Prostate gland (tissue), 2 donors: Measurements from ENCODE around the gene POLD4. TPM values are rescaled to one million over a fixed set of nuclear protein-coding genes. Genes with fewer than 3 reads are reported as not detected.

ENCODE experiments used
- DNase-seq: peaks from one replicate; pipeline ENCODE4 v3.0.0-alpha.2; 2019; ENCODE audit warnings: low spot score
- H3K27ac ChIP-seq, 2 donors: fragments of 200-600 bp; sonication (generic); 2 replicates each; pipeline ENCODE4 v1.5.1; 2017 to 2019
- H3K27me3 ChIP-seq: fragments of 200-600 bp; sonication (generic); replicated peaks from 2 replicates; pipeline ENCODE4 v1.5.1; 2019; ENCODE audit not compliant: insufficient read depth
- H3K36me3 ChIP-seq, 2 donors: fragments of 200-600 bp; sonication (generic); 1 replicate in 1 of 2; 2 replicates in 1 of 2; pipeline versions ENCODE4 v1.5.1 to v1.8.1; 2017 to 2019
- H3K4me1 ChIP-seq: fragments of 200-600 bp; sonication (generic); replicated peaks from 2 replicates; pipeline ENCODE4 v1.5.1; 2019
- H3K4me3 ChIP-seq, 2 donors: fragments of 200-600 bp; sonication (generic); 2 replicates each; pipeline ENCODE4 v1.5.1; 2017 to 2019
- H3K9me3 ChIP-seq: fragments of 200-600 bp; sonication (generic); 2 replicates; pipeline ENCODE4 v1.5.1; 2017
- POLR2A ChIP-seq: fragments of 450-650 bp; IDR thresholded peaks from one replicate; pipeline ENCODE4 v1.6.1; 2016; ENCODE audit warnings: antibody characterized with exemption, mild to moderate bottlenecking
- POLR2AphosphoS5 ChIP-seq: sonication (generic); formaldehyde crosslinking; IDR thresholded peaks from one replicate; pipeline ENCODE4 v1.6.1; 2017; ENCODE audit warnings: antibody characterized with exemption
- WGBS: methylation state at CpG from one replicate; pipeline ENCODE4 v1.1.5; 2018; 5-methylcytosine and 5-hydroxymethylcytosine counted together
- intact Hi-C: fragments of 100-400 bp; cut with DNase I; formaldehyde crosslinking; loops from one replicate; pipeline ENCODE4 v1.14.2; 2022
- total RNA-seq, 2 donors: library from RNA; depleted of rRNA; stranded (reverse); fragments of >200 nt; gene quantifications; one replicate each; pipeline ENCODE4 v1.1.0, GENCODE V29; 2016
- TF ChIP-seq, protein P1 (sequence below), 4 experiments: fragments of 200-600 bp in 2 of 4; fragments of 450-650 bp in 2 of 4; sonication (generic) in 2 of 4; IDR thresholded peaks; 1 replicate in 3 of 4; 2 replicates in 1 of 4; pipeline ENCODE4 v1.5.1; 2016 to 2019; ENCODE audit warnings: antibody characterized with exemption in 4 of 4, mild to moderate bottlenecking in 2 of 4, moderate library complexity in 2 of 4

The POLD4 gene
- total RNA-seq, 2 donors from 2014 or later: 95.1 to 145 TPM

DNA sequence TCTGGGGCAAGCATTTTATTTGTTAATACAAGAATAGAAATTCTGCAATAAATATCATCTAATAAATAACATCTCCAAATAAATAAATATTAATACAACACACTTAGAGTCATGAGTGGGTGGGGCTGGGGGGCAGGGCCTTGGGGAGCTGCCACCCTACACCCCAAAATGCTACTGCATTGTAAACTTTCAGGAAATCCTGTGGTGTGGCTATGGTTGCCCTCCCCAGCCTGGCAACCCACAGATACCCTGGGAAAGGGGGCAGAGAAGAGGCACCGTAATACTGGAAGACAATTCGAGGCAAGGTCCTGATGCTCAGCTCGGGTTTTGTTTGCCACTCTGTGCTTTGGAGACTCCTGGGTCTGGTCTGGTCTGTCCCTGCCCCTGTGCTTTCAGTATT, 10.8 kb upstream of the POLD4 start:
- DNase-seq: no peak
- Histone ChIP-seq H3K27ac (no peak overlapping the region), H3K4me3 (no peak overlapping the region), H3K4me1 (peaks cover 10% of the 10 kb centered on the region), H3K27me3 (no peaks in the 10 kb centered on the region), H3K9me3 (no peaks in the 10 kb centered on the region), H3K36me3 (no peaks in the 10 kb centered on the region)
- TF ChIP-seq POLR2A (no peak), POLR2AphosphoS5 (no peak)
- TF ChIP-seq, protein P1, sequence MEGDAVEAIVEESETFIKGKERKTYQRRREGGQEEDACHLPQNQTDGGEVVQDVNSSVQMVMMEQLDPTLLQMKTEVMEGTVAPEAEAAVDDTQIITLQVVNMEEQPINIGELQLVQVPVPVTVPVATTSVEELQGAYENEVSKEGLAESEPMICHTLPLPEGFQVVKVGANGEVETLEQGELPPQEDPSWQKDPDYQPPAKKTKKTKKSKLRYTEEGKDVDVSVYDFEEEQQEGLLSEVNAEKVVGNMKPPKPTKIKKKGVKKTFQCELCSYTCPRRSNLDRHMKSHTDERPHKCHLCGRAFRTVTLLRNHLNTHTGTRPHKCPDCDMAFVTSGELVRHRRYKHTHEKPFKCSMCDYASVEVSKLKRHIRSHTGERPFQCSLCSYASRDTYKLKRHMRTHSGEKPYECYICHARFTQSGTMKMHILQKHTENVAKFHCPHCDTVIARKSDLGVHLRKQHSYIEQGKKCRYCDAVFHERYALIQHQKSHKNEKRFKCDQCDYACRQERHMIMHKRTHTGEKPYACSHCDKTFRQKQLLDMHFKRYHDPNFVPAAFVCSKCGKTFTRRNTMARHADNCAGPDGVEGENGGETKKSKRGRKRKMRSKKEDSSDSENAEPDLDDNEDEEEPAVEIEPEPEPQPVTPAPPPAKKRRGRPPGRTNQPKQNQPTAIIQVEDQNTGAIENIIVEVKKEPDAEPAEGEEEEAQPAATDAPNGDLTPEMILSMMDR (IDR thresholded peaks at IDR 0.05): no peak
- intact Hi-C loops: no loop called here
- 89% methylated on average over 3 of the region's 3 CpGs for WGBS

DNA sequence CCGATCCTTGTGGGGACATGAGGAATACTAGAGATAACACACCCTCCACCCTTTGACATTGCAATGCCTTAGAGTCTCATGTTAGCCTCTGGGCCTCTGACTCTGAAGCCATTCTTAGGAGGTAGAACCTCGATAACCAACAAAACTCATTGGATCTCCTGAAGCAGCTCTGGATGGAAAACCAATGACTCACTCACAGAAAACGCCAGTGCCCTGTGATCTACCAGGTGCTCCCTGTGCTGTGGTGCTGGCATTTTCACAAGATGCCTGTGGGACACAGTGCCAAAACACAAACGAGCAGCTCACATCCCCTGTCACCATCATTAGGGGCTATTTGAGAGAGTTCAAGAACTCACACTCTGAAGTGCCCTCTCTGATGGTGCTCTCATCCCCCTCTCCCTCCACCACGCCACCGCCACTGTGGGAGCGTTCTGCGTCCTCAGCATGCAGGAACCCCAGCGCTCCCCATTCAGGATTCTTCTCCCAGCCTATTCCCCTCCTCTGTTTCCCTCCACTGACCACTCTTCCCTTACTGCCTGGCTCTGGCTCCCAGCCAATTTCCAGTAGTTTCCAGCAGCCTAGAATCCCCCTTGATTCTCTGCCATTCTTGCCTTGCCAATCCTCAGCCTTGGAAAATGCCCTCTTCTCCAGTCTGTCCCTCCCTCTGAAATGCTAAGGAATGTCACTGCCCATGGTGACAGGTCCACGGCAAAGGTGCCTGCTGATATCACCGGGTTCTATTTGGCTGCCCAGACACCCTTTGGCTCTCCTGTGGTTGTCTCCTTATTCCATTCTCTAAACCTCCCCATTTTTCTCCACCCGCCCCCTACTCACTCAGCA, 4.7 kb upstream of the POLD4 start:
- Histone ChIP-seq H3K4me3 (no peak overlapping the region), H3K4me1 (peaks cover 13% of the 10 kb centered on the region), H3K27ac (no peak overlapping the region), H3K9me3 (no peaks in the 10 kb centered on the region), H3K27me3 (no peaks in the 10 kb centered on the region), H3K36me3 (no peaks in the 10 kb centered on the region)
- WGBS: 75% methylated on average over 12 of the region's 12 CpGs
- TF ChIP-seq, protein P1 (IDR thresholded peaks at IDR 0.05): no peak
- TF ChIP-seq POLR2A (no peak), POLR2AphosphoS5 (no peak)
- intact Hi-C loops: loop anchor here (10.0 kb wide), 1 partner anchor 147 kb away; the partner anchor contains the start of genes CDK2AP2 and PITPNM1
- no peak for DNase-seq

DNA sequence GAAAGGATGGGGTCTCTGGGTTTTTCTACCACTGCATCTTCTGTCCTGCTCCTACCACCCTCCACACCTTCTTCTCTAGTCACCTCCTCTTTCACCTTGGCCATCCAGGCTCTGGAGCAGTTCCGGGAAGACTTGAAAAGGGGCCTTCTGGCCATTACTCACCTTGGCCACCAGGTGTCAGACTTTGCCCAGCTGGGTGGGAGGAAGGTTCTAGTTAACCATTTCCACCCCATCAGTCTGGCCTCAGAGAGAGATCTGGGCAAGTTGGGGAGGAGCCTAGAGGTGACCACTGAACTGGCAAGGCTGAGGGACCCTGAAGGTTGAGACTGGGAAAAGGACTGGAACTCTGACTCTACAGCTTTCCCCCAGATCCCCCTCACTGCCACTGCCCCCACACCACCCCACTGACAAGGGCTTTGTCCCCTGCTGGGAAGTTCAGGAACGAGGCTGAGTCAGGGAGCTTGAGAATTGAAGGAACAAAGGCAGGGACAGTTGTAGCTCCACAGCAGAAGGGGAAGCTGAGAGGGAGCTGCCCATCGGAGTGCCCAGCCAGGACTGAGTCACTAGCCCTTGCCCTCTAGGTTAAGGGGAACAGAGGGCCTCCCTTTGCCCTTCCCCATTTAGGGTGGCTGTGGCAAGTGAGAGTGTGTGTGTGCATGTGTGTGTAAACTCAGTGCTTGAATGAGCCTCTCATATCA, 3.7 kb upstream of the POLD4 start:
- TF ChIP-seq, protein P1 (IDR thresholded peaks at IDR 0.05): peak; percentile 91 to 97 (median 95)
- TF ChIP-seq POLR2A (no peak), POLR2AphosphoS5 (peak; percentile 75)
- peak; percentile 60 for DNase-seq
- H3K36me3 ChIP-seq: no peaks in the 10 kb centered on the region
- no peak overlapping the region for H3K4me3 ChIP-seq
- 33% methylated on average over 3 of the region's 3 CpGs for WGBS
- H3K4me1 ChIP-seq: peaks cover 18% of the 10 kb centered on the region
- no peaks in the 10 kb centered on the region for H3K9me3 ChIP-seq
- intact Hi-C loops: loop anchor here (1.0 to 10.0 kb wide), 2 partner anchors 25 to 148 kb away; partner anchors contain the start of genes CDK2AP2 and PITPNM1
- H3K27ac ChIP-seq: peak overlapping the region; percentile 99 to 100
- no peaks in the 10 kb centered on the region for H3K27me3 ChIP-seq

DNA sequence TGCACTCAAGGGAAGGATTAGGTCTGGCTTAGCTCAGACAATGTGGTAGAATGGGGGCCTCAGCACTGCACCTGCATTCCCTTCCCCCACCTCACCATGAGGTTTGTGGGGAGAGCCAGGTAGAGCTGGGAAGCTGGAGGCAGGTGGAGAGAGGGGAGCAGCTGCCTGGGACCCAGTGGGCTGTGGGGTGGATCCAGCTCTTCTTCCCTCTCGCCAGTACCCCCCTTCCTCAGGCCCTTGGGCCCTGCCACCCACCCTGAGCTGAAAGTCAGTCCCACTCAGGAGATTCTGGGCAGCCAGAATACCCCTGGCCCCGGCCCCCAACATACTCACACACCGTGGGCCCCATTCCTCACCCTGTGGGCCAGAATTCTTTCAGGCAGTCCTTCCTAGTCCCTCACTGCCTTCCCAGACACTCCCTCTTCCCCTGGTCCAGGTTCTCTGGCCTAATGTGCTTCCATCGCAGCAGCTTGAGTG, 3.1 kb upstream of the POLD4 start:
- WGBS: 45% methylated on average over 4 of the region's 4 CpGs
- Histone ChIP-seq H3K27me3 (no peaks in the 10 kb centered on the region), H3K4me1 (peaks cover 23% of the 10 kb centered on the region), H3K4me3 (no peak overlapping the region), H3K9me3 (no peaks in the 10 kb centered on the region), H3K36me3 (no peaks in the 10 kb centered on the region), H3K27ac (peak overlapping the region; percentile 99 to 100)
- intact Hi-C loops: loop anchor here (1.0 to 10.0 kb wide), 2 partner anchors 26 to 148 kb away; partner anchors contain the start of genes CDK2AP2 and PITPNM1
- TF ChIP-seq, protein P1 (IDR thresholded peaks at IDR 0.05): no peak
- no peak for TF ChIP-seq POLR2AphosphoS5
- TF ChIP-seq POLR2A: no peak
- no peak for DNase-seq
